K562 (cell line): ENCODE measurements around the gene IRAK4. TPM values are rescaled to one million over a fixed set of nuclear protein-coding genes. Genes with fewer than 3 reads are reported as not detected.

Source experiments
- ATAC-seq: fragments of 200-7000 bp; cut with Tn5 transposase; 3 replicates; pipeline ENCODE4 v1.9.1; 2020; ENCODE audit warnings: moderate library complexity
- BruUV-seq: library from RNA; stranded (reverse); fragments of 400-500 nt; replicated peaks from 2 replicates; lab custom pipeline; 2021; lab: Mats Ljungman, UMichigan
- CTCF ChIA-PET: fragments of 300-600 bp; formaldehyde crosslinking; extraction: SDS; loops from one replicate; lab custom pipeline; 2021; ENCODE audit warnings: low intra/inter-chr PET ratio; lab: Yijun Ruan, JAX
- POLR2A ChIA-PET: fragments of 300-600, 350-650 bp; sonication (Branson Sonifier 250); formaldehyde crosslinking; extraction: SDS; loops from one replicate; lab custom pipeline; 2021; ENCODE audit warnings: antibody characterized with exemption, inconsistent platforms; lab: Yijun Ruan, JAX
- DNase-seq, 4 experiments: peaks; one replicate each; pipeline versions ENCODE4 v3.0.0 to v3.0.0-alpha.2; 2011 to 2018; ENCODE audit warnings: low spot score in 3 of 4, mixed read lengths in 3 of 4; ENCODE audit errors: extremely low read depth in 1 of 4
- FAIRE-seq: peaks from 2 replicates; lab custom pipeline; 2011; peaks lifted over from hg19 to GRCh38; lab: Jason Lieb, UNC
- H2AFZ ChIP-seq: 2 replicates; pipeline ENCODE4 v1.6.0; 2011; ENCODE audit warnings: low read depth, low read length, control low read depth, inconsistent platforms
- H3K27ac ChIP-seq: fragments of 200-600 bp; 3 replicates; pipeline ENCODE4 v1.8.0; 2011; ENCODE audit warnings: low read depth, mild to moderate bottlenecking, control low read depth, inconsistent platforms, low read length, moderate library complexity, mixed read lengths; ENCODE audit errors: extremely low read depth
- H3K27me3 ChIP-seq, 2 experiments: fragments of 300-600 bp in 1 of 2; 2 replicates in 1 of 2; 3 replicates in 1 of 2; pipeline versions ENCODE4 v1.6.0 to v1.8.0; 2011; ENCODE audit warnings: inconsistent platforms in 2 of 2, low read length in 2 of 2, mild to moderate bottlenecking in 1 of 2, mixed read lengths in 1 of 2, moderate library complexity in 1 of 2; ENCODE audit not compliant: control insufficient read depth in 2 of 2, insufficient read depth in 2 of 2
- H3K36me3 ChIP-seq: fragments of 300-600 bp; 3 replicates; pipeline ENCODE4 v1.8.0; 2011; ENCODE audit warnings: mild to moderate bottlenecking, low read length, inconsistent platforms; ENCODE audit not compliant: control insufficient read depth, insufficient read depth
- H3K4me1 ChIP-seq, 2 experiments: fragments of 200-600 bp in 1 of 2; replicated peaks in 1 of 2; 2 replicates in 1 of 2; 3 replicates in 1 of 2; pipeline versions ENCODE4 v1.5.1 to v1.8.0; 2011; ENCODE audit warnings: inconsistent platforms in 2 of 2, low read length in 2 of 2, mild to moderate bottlenecking in 1 of 2, mixed read lengths in 1 of 2, moderate library complexity in 1 of 2; ENCODE audit not compliant: control insufficient read depth in 2 of 2, insufficient read depth in 2 of 2
- H3K4me2 ChIP-seq: 2 replicates; pipeline ENCODE4 v1.6.1; 2011; ENCODE audit warnings: low read length, control low read depth, inconsistent platforms, mixed read lengths; ENCODE audit not compliant: insufficient read depth
- H3K4me3 ChIP-seq: fragments of 200-600 bp; sonication (generic), shearing (Covaris generic); 2 replicates; pipeline ENCODE4 v1.5.1; 2016; ENCODE audit warnings: control low read depth, inconsistent platforms
- H3K79me2 ChIP-seq: fragments of 200-600 bp; 3 replicates; pipeline ENCODE4 v1.8.0; 2011; ENCODE audit warnings: low read length, inconsistent platforms; ENCODE audit not compliant: control insufficient read depth, insufficient read depth
- H3K9ac ChIP-seq, 2 experiments: 2 replicates each; pipeline versions ENCODE4 v1.6.0 to v1.6.1; 2011; ENCODE audit warnings: low read depth in 2 of 2, low read length in 2 of 2, control low read depth in 1 of 2, inconsistent platforms in 1 of 2, mild to moderate bottlenecking in 1 of 2, mixed read lengths in 1 of 2; ENCODE audit not compliant: insufficient read depth in 1 of 2
- H3K9me1 ChIP-seq: one replicate; pipeline ENCODE4 v1.6.0; 2011; ENCODE audit warnings: inconsistent platforms, mild to moderate bottlenecking, low read length, moderate library complexity; ENCODE audit not compliant: control insufficient read depth, insufficient read depth
- H3K9me3 ChIP-seq: replicated peaks from 2 replicates; pipeline ENCODE4 v1.5.1; 2011; ENCODE audit warnings: low read depth, low read length, inconsistent platforms; ENCODE audit not compliant: control insufficient read depth, insufficient read depth
- H4K20me1 ChIP-seq: replicated peaks from 2 replicates; pipeline ENCODE4 v1.6.1; 2011; ENCODE audit warnings: low read length, inconsistent platforms, mixed read lengths; ENCODE audit not compliant: control insufficient read depth, insufficient read depth
- ASH1L ChIP-seq: fragments of 450-650 bp; IDR thresholded peaks from 2 replicates; pipeline ENCODE4 v1.6.1; 2018; ENCODE audit warnings: borderline replicate concordance, mild to moderate bottlenecking, low read depth; ENCODE audit not compliant: partially characterized antibody
- ATF1 ChIP-seq, 2 experiments: fragments of 450-650 bp in 1 of 2; IDR thresholded peaks; 2 replicates each; pipeline ENCODE4 v1.6.1; 2016; ENCODE audit warnings: missing compliant biosample characterization in 1 of 2, missing genetic modification characterization in 1 of 2
- BACH1 ChIP-seq: fragments of 200-800 bp; sonication (Bioruptor generic); IDR thresholded peaks from 2 replicates; pipeline ENCODE4 v1.6.1; 2016; ENCODE audit warnings: missing genetic modification characterization, missing compliant biosample characterization
- FOXJ3 ChIP-seq: sonication (generic); formaldehyde crosslinking; IDR thresholded peaks from 2 replicates; pipeline ENCODE4 v1.4.0; 2020; ENCODE audit warnings: mild to moderate bottlenecking, missing genetic modification reagents
- HDAC1 ChIP-seq, 2 experiments: fragments of 450-650 bp; IDR thresholded peaks; 2 replicates each; pipeline ENCODE4 v1.6.1; 2016 to 2017; ENCODE audit warnings: inconsistent platforms in 1 of 2, mild to moderate bottlenecking in 1 of 2, moderate library complexity in 1 of 2
- HDAC6 ChIP-seq: IDR thresholded peaks from 2 replicates; pipeline ENCODE4 v1.6.1; 2012; ENCODE audit warnings: low read depth, mild to moderate bottlenecking, control low read depth, inconsistent platforms, low read length, moderate library complexity
- KLF10 ChIP-seq: fragments of 250-450 bp; sonication (Bioruptor Pico); IDR thresholded peaks from 2 replicates; pipeline ENCODE4 v1.6.1; 2021; ENCODE audit warnings: matching md5 sums
- NR4A1 ChIP-seq, 2 experiments: fragments of 250-450 bp in 1 of 2; fragments of 450-650 bp in 1 of 2; sonication (Bioruptor Pico) in 1 of 2; IDR thresholded peaks; 2 replicates each; pipeline versions ENCODE4 v1.4.0 to v1.6.1; 2016 to 2020; ENCODE audit warnings: mild to moderate bottlenecking in 2 of 2, missing compliant biosample characterization in 1 of 2, missing genetic modification characterization in 1 of 2, moderate library complexity in 1 of 2
- ZFPM2 ChIP-seq: fragments of 250-450 bp; sonication (Bioruptor Pico); IDR thresholded peaks from 2 replicates; pipeline ENCODE4 v1.5.1; 2022; ENCODE audit warnings: mild to moderate bottlenecking
- ZNF696 ChIP-seq: fragments of 250-450 bp; sonication (Bioruptor Pico); conservative IDR thresholded peaks from 2 replicates; pipeline ENCODE4 v1.4.0; 2020; ENCODE audit warnings: mild to moderate bottlenecking, moderate library complexity
- ZNF699 ChIP-seq: fragments of 250-450 bp; sonication (Bioruptor Pico); IDR thresholded peaks from 2 replicates; pipeline ENCODE4 v1.8.0; 2021; ENCODE audit warnings: mild to moderate bottlenecking, moderate library complexity; ENCODE audit not compliant: insufficient replicate concordance
- WGBS: fragments of 100-300 bp; shearing (Covaris generic); methylation state at CpG from one replicate; pipeline ENCODE4 v1.1.6; 2016; ENCODE audit warnings: low coverage, mixed read lengths; ENCODE audit not compliant: insufficient coverage; ENCODE audit errors: missing lambda C conversion rate; 5-methylcytosine and 5-hydroxymethylcytosine counted together
- in situ Hi-C: fragments of 300-500 bp; cut with MboI; formaldehyde crosslinking; loops from 4 replicates; pipeline ENCODE4 v1.15.0; 2018; ENCODE audit warnings: inconsistent platforms, mixed read lengths
- intact Hi-C: fragments of 100-400 bp; cut with micrococcal nuclease; formaldehyde crosslinking; loops from 2 replicates; pipeline ENCODE4 v1.14.2; 2022
- polyA plus RNA-seq, 8 experiments: library from polyadenylated mRNA; depleted of rRNA in 4 of 8; stranded (reverse) in 5 of 8; unstranded in 3 of 8; fragments of >200 nt; fragmentation: Nextera tagmentation in 2 of 8; fragmentation: Illumina TruSeq in 1 of 8; extraction: Ambion mirVana in 2 of 8; extraction: Trizol in 1 of 8; gene quantifications; 2 replicates each; pipeline versions ENCODE4 v1.2.1 to v1.2.3, GENCODE V29; 2011 to 2014; ENCODE audit warnings: inconsistent platforms in 1 of 8, missing spikeins in 1 of 8
- total RNA-seq, 7 experiments: library from RNA; depleted of rRNA in 6 of 7; stranded (reverse); fragments of >200 nt in 6 of 7; fragmentation: Illumina TruSeq in 2 of 7; extraction: Trizol in 2 of 7; gene quantifications; 2 replicates each; pipeline versions ENCODE4 v1.2.1 to v1.2.3, GENCODE V29; 2011 to 2021; ENCODE audit warnings: low replicate concordance in 1 of 7
- TF ChIP-seq, protein P1 (sequence below): fragments of 250-450 bp; sonication (Bioruptor Pico); IDR thresholded peaks from 2 replicates; pipeline ENCODE4 v1.4.0; 2020; ENCODE audit warnings: mild to moderate bottlenecking, moderate library complexity, borderline replicate concordance
- TF ChIP-seq, protein P2 (sequence below): fragments of 250-450 bp; sonication (Bioruptor Pico); IDR thresholded peaks from 2 replicates; pipeline ENCODE4 v1.9.0; 2021; ENCODE audit warnings: mild to moderate bottlenecking, inconsistent platforms

The IRAK4 gene
- total and polyA plus RNA-seq, 9 of the 15 experiments (the other 6 are each of a cell fraction or from before 2014, with no cell fraction given) = 10.8 to 34.5 (median 16.0) TPM

DNA sequence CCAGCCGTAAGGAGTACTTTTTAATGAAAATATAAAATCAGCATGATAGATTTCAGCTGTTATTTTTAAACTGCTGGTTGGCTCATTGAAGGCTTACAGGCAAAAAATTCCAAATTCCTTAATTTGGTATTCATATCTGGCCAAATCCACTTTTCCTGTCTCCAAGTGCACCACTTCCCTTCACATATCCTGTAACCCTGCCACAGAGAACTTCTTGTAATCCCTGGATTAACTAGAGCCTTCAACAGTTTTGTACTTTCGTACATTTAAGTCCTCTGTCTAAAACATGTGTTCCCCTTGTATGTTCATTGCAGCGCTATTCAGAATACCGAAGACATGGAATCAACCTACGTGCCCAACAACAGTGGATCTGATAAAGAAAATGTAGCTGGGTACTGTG lies 9.7 kb upstream of the IRAK4 start:
- no peaks in the 10 kb centered on the region; a peak in 2 of 5 replicates for H3K4me1 ChIP-seq
- WGBS = 75% methylated on average over 5 of the region's 5 CpGs
- H3K9me3 ChIP-seq = peaks cover 5% of the 10 kb centered on the region; the same call in 1 of the 2 replicates
- no peak overlapping the region for H3K4me2 ChIP-seq
- H2AFZ ChIP-seq = no peak overlapping the region
- H3K9me1 ChIP-seq = no peaks in the 10 kb centered on the region
- TF ChIP-seq HDAC1 (IDR thresholded peaks at IDR 0.05) (no peak), FOXJ3 (CRISPR knock-in tag) (no peak), ZNF696 (CRISPR knock-in tag) (no peak), ATF1 (CRISPR knock-in tag; IDR thresholded peaks at IDR 0.05) (no peak), ATF1 (tag; IDR thresholded peaks at IDR 0.05) (no peak), BACH1 (tag) (no peak), HDAC6 (no peak), KLF10 (CRISPR knock-in tag) (no peak), ZNF699 (CRISPR knock-in tag) (no peak), ZFPM2 (CRISPR knock-in tag) (no peak), ASH1L (no peak), NR4A1 (CRISPR knock-in tag; IDR thresholded peaks at IDR 0.05) (no peak), NR4A1 (tag; IDR thresholded peaks at IDR 0.05) (no peak)
- TF ChIP-seq, protein P1, sequence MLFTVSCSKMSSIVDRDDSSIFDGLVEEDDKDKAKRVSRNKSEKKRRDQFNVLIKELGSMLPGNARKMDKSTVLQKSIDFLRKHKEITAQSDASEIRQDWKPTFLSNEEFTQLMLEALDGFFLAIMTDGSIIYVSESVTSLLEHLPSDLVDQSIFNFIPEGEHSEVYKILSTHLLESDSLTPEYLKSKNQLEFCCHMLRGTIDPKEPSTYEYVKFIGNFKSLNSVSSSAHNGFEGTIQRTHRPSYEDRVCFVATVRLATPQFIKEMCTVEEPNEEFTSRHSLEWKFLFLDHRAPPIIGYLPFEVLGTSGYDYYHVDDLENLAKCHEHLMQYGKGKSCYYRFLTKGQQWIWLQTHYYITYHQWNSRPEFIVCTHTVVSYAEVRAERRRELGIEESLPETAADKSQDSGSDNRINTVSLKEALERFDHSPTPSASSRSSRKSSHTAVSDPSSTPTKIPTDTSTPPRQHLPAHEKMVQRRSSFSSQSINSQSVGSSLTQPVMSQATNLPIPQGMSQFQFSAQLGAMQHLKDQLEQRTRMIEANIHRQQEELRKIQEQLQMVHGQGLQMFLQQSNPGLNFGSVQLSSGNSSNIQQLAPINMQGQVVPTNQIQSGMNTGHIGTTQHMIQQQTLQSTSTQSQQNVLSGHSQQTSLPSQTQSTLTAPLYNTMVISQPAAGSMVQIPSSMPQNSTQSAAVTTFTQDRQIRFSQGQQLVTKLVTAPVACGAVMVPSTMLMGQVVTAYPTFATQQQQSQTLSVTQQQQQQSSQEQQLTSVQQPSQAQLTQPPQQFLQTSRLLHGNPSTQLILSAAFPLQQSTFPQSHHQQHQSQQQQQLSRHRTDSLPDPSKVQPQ (CRISPR knock-in tag) = no peak
- TF ChIP-seq, protein P2, sequence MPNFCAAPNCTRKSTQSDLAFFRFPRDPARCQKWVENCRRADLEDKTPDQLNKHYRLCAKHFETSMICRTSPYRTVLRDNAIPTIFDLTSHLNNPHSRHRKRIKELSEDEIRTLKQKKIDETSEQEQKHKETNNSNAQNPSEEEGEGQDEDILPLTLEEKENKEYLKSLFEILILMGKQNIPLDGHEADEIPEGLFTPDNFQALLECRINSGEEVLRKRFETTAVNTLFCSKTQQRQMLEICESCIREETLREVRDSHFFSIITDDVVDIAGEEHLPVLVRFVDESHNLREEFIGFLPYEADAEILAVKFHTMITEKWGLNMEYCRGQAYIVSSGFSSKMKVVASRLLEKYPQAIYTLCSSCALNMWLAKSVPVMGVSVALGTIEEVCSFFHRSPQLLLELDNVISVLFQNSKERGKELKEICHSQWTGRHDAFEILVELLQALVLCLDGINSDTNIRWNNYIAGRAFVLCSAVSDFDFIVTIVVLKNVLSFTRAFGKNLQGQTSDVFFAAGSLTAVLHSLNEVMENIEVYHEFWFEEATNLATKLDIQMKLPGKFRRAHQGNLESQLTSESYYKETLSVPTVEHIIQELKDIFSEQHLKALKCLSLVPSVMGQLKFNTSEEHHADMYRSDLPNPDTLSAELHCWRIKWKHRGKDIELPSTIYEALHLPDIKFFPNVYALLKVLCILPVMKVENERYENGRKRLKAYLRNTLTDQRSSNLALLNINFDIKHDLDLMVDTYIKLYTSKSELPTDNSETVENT (CRISPR knock-in tag) = no peak
- TF ChIP-seq, all 486 proteins: peak for 0
- intact Hi-C loops (no loop called here), in situ Hi-C loops (no loop called here)
- H3K4me3 ChIP-seq = no peak overlapping the region
- H3K9ac ChIP-seq = no peak overlapping the region
- no peaks in the 10 kb centered on the region for H4K20me1 ChIP-seq
- no peak for ATAC-seq
- ChIA-PET CTCF (no interaction called here), POLR2A (interaction anchor here (1.5 kb wide), 1 partner anchor 9 kb away, joined by 4 read pairs; the partner anchor contains the start of genes IRAK4 and PUS7L)
- no peak overlapping the region for H3K27ac ChIP-seq
- H3K36me3 ChIP-seq = peaks cover 59% of the 10 kb centered on the region
- H3K27me3 ChIP-seq = no peaks in the 10 kb centered on the region
- peaks cover 26% of the 10 kb centered on the region for H3K79me2 ChIP-seq
- DNase-seq = no peak
- FAIRE-seq = no peak
- no TSS peak for BruUV-seq
